COLO829 (cell line): Measurements from ENCODE around the gene SPATS2.
"Not testable (repeated sequence)": the region's sequence is repeated elsewhere in the genome, so short reads cannot be mapped to it uniquely, and the experiment has no call there.

Experiments used
- DNase-seq: peaks from one replicate; pipeline ENCODE4 v3.0.0; 2012; ENCODE audit warnings: low spot score

Gene SPATS2

DNA sequence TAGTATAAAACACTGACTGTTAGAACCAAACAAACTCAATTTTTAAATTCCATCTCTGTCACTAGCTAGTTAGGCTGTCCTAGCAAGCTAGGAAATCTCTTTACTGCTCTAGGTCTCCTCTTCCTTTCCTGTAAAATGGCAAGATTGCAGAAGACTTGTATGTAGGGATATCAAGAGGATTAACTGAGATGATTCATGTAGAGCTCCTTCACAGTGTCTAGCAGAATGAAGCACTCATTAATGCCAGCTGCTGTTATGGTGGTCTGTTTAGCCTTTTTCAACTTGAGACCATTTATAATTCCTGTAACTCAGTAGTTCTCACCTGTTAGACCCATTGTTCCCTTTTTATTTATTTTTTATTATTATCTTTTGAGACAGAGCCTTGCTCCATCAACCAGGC lies 103.7 kb downstream of the SPATS2 start:
- no peak for DNase-seq

DNA sequence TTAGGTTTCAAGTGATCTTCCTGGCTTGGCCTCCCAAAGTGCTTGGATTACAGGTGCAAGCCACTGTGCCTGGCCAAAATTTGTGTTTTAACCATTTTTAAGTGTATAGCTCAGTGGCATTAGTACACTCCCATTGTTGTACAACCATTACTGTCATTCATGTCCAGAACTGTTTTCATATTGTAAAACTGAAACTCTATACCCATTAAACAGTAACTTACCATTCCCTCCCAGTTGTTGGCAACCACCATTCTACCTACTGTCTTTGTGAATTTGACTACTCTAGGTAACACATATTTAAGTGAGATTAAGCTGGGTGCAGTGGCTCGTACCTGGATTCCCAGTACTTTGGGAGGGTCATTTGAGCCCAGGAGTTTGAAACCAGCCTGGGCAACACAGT lies 104.3 kb downstream of the SPATS2 start:
- DNase-seq: no peak

DNA sequence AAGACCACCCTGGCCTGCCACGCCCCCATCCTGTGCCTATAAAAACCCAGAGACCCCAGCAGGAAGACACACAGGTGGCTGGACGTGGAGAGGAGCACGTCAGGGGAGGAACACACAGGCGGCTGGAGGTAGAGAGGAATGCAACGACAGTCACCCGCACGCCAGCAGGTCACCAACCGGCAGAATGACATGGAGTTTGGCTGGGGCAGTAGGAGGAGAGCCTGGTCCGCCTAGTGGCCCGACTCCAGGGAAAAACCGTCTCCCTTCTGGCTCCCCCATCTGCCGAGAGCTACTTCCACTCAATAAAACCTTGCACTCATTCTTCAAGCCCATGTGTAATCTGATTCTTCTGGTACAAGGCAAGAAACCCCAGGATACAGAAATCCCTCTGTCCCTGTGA lies 108.8 kb downstream of the SPATS2 start:
- no peak for DNase-seq

DNA sequence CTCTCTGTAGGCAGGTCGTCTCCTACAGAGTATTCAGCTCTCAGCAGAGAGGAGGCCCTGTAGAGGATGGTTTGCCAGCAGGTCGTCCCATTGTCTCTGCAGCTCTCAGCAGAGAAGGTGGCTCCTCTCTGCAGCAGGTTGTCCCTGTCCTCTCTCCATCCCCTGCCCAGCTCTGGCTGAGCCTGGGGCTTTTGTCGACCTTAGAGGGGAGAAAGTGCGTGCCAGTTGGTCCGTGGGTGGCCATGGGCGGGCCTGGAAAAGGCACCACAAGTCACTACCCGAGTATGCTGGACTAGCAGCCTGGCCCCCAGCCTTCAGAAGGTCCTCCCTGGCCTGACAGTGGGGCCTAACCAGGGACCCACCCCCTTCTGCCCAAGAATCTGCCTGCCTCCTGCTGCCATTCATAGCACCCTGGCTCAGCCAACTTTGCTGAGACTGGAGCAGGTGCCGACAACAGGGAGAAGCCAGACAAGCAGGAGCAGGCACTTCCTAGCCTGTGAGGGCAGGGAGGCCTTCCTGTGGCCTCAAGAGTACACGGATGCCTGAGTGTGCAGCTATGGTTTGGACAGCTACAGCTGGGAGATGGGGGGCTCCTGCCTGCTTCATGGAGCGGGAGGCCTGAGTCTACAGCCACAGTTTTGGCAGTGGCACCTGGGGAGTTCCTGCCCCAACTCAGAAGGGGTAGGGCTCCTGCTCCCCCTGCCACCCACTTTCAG lies 111.8 kb downstream of the SPATS2 start:
- no peak for DNase-seq

DNA sequence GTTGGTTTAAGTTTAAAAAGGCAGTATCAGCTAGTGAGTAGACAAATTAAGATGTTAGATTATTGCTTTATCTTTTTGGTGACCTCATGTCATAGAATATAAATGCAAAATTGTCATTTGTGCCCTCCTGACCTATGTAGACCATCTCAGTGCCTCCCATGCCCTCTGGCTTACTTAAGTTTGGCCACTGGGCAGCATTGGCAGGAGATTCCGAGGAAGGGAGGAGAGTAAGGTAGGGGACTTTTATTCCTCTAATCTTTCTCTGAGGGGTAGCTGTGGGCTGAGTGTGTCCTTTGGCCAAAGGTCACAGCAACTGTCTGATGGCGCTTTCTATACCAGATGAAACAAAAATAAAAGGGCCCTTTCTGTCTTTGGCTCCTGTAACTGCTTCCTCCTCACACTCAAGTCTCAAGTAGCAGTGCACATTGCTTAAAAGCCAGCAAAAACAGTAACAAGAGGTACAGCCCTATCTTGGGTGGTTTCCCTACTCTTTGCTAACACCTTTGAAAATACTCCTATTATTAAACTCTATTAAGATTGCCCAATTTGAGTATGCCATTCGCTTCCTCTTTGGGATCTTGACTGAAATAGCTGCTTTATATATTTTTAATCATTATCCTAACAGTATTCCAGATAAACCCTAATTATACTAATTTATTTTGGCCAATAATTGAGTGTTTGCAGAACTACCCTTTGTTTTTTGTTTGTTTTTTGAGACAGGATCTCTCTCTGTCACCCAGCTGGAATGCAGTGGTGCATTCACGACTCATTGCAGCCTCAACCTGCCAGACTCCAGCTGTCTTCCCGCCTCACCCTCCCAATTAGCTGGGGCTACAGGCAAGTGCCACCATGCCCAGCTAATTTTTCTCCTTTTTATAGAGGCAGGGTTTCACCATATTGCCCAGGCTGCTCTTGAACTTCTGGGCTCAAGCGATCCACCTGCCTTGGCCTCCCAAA lies 115.1 kb downstream of the SPATS2 start:
- no peak for DNase-seq

DNA sequence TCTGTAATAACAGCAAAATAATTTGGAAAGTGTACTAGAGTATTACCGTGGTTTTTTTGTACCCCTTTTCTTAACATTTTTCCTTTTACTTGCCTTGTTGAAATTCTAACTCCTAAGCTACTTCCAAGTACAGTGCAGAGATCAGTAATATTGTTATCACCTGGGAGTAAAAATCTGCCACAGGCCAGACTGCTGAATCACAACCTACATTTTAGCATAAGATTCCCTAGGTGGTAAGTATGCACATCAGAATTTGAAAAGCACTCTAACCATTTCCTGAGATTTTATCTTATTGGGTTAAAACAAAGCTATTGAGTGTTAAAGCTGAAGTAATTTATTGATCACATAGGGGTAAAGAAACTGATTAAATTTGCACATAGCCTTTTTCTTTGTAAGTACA lies 116.4 kb downstream of the SPATS2 start:
- DNase-seq: no peak

DNA sequence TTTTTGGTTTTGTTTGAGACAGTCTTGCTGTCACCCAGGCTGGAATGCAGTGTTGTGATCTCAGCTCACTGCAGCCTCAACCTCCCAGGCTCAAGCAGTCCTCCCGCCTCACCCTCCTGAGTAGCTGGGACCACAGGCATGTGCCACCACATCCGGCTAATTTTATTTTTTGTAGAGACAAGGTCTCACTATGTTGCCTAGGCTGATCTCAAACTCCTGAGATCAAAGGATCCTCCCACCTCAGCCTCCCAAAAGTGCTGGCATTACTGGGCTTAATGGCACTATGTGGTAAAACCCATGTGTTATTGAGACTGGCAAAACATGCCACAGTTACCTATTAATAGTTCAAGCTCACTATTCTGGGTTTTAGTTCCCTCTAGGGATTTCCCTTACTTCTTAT lies 120.3 kb downstream of the SPATS2 start:
- no peak for DNase-seq

DNA sequence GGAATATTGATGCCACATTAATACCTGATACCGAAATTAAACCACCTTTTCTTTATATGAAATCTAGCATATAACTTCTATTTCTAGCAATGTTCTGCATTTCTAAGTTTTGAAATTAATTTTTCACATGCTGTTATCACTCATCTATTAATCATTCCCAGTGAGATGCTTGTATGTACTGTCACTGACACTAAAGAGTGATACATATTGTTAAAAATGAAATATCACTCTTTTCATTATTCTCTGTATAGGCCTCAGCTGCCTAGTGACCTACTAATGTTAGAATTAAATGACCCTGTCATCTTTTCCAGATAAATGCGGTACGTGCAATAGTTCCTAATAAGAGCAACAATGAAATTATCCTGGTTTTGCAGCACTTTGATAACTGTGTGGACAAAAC lies 121.9 kb downstream of the SPATS2 start:
- DNase-seq: no peak

DNA sequence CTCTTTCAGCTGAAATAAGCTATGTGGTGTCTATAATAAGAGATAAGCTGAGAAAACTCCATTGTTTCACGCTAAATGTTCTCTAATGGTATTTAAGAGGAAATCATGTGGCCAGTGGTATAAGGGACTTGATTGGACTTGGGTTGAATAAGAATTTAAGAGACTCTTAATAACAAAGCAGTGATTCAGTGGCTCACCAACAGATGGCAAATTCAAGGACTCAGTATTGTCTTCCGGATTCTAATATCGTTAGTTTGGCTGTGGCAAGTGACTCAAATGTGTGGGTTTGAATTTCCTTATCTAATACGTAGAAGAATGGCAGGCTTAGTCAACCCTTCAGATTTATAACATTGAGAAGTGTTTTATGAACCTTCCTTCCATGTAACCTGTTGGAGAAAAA lies 122.5 kb downstream of the SPATS2 start:
- DNase-seq: peak; percentile 81

DNA sequence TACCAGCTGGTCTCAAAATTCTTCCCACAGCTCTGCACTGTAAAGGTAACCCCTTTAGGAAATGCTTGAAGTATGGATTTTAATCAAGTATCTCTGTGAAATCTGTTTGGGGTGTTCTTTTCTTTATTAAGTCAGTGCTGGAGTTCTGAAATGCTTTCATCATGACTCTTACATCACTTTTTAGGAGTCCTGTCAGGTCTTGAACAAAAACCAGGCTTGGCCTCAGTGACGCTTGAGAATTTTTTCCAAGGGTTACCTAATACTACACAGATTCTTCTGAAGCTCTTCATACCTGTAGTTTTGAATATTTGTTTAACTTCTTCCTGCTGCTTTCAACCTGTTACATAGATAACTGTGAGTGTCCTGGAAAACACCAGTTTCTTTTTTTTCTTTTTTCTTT lies 124.6 kb downstream of the SPATS2 start:
- no peak for DNase-seq

DNA sequence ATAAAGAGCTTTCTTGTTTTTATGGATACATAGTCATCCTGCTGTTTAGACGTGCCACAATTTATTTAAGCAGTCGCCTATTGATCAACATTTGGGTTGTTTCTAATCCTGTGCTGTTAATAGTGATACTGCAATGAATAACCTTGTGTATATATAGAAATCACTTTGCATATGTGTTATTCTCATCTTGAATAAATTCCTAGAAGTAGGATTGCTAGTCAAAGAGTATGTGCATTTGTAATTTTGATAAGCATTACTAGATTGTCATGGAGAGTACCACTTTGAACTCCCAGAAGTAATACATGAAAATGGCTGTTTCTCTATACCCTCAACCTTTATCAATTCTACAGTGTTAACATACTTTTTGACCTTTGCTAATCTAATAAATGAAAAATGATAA lies 126.6 kb downstream of the SPATS2 start:
- no peak for DNase-seq

DNA sequence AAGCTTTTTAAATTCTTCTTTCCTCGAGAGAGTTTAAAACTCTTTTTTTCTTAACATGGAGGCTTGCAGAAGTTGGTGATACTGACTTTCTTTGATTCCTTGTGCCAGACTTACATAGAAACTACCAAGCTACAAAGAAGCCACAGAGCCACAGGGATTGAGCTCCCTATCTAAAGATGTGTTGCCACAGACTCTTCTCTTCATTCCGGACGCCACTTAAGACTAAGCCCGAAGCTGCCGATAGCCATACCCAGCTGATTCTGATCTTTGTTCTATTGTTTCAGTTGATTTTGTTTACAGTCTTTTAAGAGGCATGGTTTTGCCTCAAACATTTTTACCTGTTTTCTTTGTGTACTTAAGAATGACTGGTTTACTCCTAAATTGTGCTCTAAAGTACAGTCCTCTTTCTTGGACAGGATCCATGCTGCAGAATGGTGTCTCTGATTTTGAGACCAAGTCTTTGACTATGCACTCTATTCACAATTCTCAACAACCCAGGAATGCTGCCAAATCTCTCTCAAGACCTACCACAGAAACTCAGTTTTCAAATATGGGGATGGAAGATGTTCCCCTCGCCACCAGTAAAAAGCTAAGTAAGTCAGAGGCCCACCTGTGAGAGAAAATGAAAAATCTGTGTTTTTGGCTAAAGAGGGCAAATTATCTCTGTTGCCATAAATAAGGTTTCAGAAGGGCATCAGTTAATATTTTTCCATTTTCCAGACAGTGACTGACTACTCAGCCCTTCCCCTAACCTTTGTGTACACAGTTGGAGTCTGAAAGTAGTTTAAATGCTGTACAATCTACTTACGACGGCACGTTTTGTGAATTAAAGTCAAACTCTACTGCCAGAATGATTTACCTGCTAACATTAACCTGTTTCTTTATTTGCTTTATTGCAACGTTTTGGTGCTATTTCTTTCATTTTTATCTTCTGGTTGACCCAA lies 129.4 kb downstream of the SPATS2 start:
- DNase-seq: no peak

DNA sequence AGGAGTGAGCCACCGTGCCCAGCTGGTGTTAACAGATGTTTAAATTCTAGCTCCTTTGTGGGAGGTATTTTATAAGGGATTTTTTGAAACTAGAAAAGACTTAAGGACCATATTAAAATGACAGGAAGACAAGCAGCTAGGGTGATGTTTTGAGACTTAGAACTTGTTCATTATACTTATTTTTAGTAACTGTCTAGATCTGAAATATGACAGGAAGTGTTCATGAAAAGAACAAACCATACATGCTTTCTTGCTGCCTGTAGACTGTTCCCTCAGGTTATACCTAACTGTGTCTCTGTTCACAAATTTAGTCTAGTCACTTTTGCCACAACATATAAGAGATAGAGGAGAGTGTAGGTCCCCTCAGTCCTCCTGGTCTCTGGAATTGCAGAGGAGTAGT lies 134.6 kb downstream of the SPATS2 start:
- DNase-seq: no peak

DNA sequence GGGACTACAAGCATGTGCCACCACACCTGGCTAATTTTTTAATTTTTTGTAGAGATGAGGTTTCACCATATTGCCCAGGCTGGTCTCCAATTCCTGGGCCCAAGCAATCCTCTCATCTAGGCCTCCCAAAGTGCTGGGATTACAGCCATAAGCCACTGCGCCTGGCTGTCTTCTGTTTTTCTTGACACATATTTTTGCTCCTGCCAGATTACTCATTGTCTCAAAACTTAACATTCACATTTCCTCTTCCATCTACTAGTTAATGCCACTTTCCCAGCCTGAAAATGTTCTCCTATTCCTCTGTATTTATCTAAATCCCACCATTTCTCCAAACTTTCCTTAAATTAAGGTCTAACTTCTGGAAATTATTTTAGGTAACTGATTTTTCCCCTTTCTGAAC lies 135.3 kb downstream of the SPATS2 start:
- no peak for DNase-seq

DNA sequence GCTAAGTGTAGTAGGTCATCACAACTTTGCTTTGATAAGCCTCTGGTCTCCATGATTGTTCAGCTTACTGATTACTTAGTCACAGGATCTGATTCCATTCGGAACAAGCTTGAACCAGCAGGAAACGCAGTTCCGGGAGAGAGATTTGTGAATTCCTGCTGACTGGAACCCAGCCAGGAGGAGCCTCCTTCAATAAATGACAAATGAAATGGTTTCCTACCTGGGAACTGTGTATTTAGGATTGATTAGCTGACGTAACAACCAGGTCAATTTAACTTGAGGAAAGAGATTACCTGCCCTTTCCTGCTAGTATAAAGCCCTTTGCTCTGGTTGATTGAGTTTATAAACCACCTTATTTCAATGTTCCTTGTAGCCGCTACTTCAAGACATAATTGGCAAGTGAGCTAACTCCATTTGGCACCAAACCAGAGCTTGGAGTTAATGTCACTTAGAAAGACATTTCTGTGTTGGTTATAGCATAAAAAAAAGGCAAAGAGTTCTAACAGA lies 136.5 kb downstream of the SPATS2 start:
- DNase-seq: no peak

DNA sequence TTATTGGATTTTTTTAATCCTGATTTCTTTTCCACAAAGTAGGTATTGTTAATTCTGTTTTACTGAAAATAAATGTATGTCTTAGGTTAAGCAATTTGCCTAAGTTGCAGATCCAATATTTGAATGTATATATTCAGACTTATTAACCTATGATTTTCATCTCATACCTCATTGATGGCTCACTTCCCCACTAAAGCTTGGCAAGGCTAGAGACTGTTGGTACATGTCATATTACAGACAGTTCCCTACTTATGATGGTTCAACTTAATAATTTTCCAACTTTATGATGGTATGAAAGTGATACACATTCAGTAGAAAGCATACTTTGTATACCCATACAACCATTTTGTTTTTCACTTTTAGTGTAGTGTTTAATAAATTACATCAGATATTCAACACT lies 138.4 kb downstream of the SPATS2 start:
- DNase-seq: no peak

DNA sequence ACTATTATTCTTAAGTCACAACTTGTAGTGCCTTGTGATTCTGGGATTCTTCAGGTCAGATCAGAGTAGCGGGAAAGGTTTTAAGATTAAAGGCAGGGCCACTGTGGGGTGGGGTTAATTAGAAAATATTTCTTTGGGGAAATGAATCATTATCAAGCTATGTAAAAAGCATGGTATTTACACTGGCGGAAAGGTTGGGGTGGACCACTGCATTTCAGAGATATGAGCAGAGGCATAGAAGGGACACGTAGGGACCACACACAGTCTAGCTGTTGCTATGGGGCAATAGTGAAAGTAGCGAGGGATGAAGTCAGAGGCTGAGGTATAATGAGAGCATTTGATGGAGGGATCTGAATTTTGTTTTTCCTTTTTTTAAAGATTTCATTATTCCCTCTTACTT lies 139.9 kb downstream of the SPATS2 start:
- DNase-seq: no peak

DNA sequence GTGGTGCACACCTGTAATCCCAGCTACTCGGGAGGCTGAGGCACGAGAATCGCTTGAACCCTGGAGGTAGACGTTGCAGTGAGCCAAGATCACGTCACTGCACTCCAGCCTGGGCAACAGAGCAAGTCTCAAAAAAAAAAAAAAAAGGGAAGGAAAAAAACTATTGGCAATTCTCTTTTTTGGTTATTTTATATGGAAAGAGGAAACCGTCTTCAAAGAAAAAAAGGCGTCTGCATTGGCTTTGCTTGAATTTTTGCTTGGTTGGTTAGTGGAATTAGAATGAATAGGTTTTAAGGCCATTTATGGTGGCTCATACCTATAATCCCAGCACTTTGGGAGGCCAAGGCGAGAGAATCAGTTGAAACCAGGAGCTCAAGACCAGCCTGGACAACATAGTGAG lies 142.4 kb downstream of the SPATS2 start:
- not testable (repeated sequence) for DNase-seq

DNA sequence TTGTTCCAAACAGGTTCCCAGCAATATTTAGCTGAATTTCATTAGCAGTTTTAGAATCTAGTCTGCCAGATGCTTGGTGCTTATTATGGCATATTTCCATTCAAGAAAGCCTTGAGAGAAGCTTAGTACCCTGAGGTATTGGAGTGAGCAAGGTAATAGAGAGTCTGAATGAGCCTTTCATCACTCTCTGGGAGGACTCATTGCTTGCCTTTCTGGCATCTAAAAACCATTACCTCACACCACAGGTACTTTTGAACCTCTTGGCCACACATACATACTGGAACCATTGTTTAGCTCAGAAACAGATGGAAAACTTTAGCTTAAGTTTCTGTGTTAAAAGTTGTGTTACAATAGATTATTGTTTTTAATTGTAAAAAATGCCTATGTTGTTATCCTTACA lies 144.1 kb downstream of the SPATS2 start:
- DNase-seq: no peak

DNA sequence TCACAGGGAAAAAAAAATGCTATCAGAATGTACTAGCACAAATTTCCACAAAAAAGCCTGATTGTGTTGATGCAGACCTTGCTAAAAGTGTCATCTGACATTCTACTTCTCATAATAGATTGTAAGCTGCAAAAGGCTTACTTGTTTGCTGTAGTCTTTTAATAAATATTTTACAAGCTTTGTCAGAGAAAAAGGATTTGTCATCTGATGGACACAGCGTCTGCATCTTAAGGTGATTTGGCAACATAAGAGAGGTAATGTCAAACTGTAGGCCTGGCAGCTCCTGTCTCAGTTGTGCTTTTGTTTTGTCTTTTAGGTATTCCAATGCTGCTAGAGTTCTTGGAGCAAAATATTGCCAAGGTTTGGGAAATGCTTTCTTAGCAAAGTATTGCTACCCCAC lies 145.3 kb downstream of the SPATS2 start:
- DNase-seq: no peak

DNA sequence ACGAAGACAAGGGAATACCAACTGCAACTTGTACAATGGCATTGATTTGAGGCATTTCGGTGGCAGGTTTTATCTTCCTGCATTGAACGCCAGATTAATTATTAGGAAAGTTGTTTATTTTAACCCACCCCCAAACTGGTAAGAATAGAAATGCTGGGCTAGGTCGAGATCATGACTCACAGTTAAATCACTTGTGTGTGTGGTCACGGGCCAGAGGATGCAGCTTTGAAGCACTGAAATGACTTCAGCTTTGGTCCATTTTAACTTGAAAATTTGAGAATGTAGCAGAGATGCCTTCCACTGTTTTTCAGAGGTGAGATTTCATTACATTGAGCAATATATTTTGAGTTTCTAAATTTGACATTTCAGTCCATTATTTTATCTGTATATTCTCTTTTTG lies 148.0 kb downstream of the SPATS2 start:
- peak; percentile 51 for DNase-seq

DNA sequence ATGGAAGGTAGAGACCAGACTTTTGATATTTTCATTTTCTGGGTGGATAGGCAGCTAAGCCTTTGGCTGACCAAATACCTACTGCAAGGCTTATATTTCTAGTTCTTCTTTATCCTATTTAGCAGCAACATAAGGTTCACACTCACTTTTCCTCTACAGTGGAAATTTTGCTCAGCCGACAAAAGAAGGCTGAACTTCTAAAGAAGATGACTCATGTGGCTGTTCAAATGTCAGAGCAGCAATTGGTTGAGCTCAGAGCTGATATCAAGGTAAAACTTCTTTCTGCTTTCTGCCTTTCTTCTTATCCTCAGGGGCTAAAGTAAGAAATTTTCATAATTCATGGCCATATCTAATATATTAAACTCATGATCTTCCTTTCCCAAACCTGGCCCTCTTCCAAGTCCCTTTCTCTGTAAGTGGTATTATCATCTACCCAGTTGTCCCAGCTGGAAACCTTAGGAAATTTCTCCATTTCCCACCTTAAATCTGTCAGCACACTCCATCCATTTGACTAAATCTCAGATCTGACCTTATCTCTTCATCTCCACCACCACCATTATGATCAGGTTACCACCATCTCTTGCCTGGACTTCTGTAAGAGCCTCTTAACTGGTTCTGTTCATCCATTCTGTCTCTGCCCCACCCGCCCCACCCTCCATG lies 151.8 kb downstream of the SPATS2 start:
- peak; percentile 68 for DNase-seq
